NCI-H1930 (cell line): Measurements from ENCODE around the gene PPP2R3A.
"Not testable (repeated sequence)": the region's sequence is repeated elsewhere in the genome, so short reads cannot be mapped to it uniquely, and the experiment has no call there.

Experiments
- DNase-seq, 2 experiments: peaks; one replicate each; lab custom pipeline; 2025; lab: John Stamatoyannopoulos, UW

PPP2R3A gene

DNA sequence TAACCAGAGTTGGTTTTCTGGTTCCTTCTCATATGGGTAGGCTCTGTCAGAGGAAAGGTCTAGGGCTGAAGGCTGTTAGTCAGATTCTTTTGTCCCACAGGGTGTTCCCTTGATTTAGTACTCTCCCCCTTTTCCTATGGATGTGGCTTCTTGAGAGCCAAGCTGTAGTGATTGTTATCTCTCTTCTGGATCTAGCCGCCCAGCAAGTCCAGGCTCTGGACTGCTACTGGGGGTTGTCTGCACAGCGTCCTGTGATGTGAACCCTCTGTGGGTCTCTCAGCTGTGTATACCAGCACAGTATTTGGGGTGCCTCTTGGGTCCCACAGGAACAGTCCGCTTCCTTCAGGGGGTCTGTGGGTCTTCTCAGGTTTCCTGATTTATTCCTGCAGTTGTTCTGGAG, 70.8 kb downstream of the PPP2R3A start:
- DNase-seq, result no peak

DNA sequence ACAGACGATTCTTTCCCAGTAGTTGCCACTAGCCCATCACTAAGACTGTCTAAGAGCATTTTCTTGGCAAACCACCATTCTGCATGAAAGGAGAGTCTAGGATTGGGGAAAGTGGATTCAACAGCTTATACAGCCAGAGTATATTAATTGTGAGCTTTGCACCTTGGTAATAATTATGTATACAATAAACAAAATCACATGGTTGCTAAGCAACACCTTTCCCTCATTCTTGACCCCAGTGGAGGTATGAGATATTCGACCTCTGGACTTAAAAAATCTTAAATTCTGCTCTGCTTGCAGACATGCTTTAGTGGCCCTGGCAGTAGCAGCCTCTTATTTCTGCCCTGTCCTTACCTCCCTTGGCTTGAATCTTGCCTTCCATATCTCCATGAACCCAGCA, 73.1 kb downstream of the PPP2R3A start:
- no peak for DNase-seq

DNA sequence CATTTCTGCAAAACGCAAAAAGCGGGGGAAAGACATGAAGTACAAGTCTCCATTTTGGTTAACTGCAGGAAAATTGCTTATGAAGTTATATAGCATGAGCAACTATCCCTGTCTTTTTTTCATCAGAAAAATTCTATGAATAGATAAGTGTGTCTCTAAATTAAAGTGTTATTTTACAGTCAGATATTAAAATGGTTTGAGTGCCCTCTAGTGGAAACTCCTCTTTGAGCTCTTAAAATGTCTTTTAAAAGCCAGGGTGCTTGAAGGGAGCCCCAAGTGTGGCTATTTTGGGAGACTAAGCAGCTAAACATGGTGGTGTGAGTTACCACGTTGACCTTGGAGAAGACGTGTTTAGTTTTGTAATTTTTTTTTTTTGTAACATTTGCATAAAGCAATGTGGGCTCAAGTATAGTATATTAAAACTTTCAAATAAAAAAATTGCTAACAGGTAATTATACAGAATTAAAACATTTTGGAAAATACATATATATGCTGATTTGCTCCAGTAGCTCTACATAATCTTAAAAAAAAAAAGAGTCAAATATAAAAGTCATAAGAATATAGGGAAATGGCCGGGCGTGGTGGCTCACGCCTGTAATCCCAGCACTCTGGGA, 77.2 kb downstream of the PPP2R3A start:
- peak in 1 of 2 experiments; percentile 21 for DNase-seq

DNA sequence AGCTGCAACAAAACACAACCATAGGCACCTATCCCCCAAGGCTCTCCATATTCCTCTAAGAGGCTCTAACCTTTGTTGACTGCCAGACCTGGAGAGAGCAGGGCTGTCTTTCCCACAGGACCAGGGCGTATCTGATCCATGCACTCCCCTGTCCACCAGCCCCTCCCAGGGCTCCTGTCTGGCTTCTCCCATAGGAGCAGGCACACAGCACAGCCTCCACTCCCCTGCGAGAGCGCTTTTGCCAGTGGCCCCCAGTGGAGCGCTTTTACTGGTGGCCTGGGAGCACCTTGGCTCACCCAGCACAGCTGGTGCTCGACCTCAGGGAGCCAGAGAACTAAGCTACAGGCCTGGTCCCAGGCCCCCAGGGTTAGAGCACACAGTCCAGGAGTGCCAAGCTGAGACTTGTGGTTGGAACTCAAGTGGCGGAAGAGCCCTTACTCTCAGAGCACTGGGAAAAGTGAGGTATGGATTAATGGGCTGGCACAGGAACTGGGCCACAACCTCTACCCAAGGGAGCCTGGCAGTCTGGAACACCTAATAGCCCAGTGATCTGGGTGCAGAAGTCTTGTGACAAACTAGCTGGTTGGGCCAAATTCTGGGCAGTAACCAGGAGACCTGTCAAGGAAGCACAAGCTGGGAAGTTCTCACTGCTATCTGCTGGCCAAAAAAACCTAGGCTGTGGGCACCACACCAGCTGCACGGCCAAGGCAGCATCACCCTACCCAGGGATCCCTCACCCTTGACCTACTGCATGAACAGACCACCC, 79.6 kb downstream of the PPP2R3A start:
- DNase-seq, result no peak

DNA sequence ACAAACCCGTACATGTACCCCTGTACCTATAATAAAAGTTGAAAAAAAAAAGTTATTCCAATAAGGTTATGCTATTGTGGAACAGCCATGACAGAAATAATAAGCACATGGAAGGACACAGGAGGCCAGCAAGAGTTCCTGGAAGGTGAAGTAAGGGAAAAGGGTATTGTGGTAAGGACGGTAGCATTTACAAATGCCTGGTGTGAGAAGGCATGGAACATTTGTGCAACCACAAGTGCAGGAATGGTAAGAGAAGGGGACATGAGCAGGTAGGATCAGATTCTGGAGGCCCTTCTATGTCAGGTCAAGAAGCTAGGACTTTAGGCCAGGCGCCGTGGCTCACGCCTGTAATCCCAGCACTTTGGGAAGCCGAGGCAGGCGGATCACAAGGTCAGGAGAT, 82.5 kb downstream of the PPP2R3A start:
- DNase-seq, result no peak

DNA sequence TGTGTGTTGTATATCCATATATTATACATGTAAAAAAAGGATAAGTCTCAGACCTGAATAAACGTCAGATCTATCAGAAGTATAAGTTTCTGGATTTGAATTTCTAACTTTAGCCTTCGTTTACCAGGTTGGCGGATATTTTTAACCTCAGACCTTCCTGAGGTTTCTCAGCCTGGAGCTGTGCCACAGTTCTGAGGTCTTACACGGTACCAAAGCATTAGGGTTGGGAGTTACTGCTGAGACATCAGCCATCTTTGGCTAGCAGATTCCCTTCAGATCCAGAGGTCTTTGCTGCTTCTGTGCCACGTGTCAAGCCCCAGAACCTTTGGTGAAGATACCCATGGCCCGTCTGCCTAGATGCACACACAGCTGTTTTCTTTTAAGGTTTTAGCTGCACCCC, 84.7 kb downstream of the PPP2R3A start:
- no peak for DNase-seq

DNA sequence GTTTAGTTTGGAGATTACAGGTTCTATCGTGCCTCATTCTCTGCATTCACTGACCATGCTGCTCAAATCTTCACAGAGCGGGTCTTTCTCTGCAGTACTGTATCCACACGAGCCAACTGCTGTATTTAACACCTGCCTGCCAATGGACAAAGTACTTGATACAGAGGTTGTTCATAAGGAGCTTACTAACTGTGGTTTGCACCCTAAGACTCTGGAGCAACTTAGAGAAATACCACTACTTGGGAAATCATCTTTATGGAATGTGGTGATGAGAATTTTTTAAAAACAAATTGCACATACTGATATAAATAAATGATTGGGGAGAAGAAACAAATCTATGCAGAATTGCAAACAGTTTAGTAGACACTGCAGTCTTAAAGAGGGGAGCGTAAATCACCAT, 90.0 kb downstream of the PPP2R3A start:
- DNase-seq, result no peak

DNA sequence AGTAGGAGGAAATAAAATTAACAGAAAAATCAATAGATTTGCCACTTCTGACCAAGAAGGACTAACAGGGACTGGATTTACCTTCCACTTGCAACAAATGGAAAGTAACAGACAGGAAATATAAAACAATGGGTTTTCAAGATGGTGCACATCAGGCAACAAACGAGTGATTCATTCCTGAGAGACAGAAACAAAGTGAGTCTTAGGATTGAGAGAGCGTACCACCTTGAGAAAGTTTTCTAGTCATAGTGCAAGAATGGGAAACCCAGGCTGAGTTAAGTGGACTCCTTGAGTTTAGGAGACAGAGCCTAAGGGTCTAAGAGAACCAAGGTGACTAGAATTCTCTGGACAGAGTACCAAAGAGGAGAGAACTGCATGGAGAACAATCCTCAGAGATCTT, 101.7 kb downstream of the PPP2R3A start:
- no peak for DNase-seq

DNA sequence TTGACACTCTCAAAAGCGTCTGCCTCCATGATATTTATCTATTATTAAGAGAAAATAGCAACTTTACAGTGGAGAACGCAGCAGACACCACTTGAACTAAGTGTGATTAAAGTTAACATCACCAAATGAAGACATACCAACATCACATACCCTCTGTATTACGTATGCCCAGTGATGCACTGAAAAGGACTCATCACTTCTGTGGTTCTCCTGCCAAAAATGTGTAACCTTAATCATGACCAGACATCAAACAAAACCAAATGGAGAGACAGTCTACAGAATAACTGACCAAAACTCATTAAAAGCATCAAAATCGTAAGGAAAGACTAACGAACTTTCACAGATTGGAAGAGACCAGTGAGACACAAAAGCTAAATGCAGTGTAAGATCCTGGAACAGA, 103.2 kb downstream of the PPP2R3A start:
- DNase-seq, result no peak

DNA sequence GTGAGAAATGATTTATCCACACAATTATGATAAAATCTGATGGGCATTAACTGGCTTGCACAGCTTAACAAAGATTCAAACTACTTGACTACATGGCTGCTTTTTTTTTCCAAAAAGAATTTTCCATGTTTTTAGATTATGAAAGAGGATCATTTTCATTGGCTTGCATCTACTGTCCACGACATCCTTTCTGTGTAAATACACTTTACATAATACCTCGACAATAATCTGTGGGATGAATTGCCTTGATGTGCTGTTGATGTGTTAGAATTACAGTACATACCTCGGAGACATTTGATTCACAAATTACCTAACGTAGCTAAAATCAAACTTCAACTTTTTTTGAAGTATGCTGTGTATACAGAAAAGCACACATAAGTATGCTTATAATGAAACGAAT, 104.4 kb downstream of the PPP2R3A start:
- no peak for DNase-seq

DNA sequence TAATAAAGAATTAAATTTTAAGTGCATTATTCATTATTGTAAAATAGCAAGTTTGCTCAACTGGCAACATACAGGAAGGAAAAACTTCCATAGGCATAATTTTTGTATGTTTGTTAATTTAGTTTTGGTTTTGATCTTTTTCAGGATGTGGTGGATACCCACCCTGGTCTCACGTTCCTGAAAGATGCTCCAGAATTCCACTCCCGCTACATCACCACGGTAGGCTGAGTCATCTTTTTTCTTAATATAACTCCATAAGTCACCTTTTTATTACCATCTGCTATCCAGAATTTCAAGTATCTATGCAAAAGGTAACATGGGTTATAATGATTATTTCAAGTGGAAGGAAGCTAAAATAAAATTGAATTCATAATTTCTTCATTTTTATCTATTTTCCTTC, 104.8 kb downstream of the PPP2R3A start:
- DNase-seq, result no peak

DNA sequence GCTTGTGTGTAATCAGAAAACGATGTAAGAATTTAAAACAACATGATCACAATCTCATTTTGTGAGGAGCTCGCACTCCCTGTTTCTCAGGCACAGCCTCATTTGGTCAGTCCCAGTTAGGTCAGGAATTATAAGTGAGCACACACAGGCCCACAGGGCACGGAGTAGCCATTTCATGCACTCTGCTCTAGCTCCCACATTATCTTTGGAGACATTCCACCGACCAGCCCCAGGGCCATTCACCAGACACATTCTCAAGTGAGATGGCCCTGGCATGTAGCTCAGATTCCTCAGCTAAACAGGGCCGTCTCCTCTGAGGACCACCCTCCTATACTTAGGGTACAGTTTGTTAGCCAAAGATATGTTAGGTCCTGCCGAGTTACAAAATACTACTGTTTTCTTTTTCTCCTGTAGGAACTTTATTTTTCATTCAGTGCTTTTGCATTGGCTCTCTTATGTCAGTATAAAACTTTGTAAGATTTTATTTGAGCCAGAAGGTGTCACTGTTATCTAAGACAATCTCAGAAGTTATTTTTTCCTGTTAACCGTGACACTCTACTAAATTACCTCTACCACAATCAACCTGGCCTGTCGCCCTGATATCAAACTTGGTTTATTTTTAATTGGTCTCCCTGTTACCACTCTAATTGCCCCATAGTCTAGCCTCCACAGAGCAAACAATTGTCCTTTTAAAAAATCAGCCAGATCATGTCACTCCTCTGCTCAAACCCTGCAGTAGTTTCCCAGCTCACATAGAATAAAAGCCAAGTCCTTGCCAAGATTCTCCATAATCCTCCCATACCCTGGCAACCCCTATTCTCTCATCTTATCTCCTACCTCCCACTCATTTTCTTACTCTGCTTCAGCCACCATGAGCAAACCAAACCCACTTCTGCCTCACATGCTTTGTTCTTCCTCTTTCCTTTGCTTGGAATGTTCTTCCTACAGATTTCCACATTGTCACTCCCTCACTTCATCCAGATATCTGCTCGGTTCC, 105.7 kb downstream of the PPP2R3A start:
- no peak for DNase-seq

DNA sequence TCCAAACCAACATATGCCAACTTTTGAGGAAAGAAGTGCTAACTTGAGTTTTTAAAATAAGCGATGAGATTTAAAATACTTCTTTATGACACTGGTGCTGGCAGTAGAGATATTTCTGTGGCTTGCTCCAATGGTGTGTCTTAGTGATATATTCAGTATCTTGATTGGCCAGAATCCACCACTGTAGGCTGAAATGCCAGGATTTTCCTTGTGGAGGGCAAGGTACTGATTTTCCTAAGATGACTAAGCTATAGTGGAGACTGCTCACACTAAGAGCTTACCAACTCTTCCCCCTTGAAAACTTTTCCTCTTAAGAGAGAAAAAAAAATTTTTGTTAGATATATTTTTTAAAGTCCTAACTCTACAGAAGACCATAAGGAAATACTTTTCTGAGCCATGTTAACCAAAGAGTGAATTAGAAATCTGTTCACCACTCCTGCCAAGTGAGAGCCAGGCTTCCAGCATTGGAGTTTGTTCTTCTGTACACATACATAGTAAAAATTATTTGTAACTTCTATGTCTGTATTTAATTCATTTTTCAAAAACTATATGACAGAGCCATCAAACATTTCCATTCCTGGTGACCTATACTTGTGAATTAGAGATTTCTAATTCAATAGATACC, 109.1 kb downstream of the PPP2R3A start:
- DNase-seq, result no peak

DNA sequence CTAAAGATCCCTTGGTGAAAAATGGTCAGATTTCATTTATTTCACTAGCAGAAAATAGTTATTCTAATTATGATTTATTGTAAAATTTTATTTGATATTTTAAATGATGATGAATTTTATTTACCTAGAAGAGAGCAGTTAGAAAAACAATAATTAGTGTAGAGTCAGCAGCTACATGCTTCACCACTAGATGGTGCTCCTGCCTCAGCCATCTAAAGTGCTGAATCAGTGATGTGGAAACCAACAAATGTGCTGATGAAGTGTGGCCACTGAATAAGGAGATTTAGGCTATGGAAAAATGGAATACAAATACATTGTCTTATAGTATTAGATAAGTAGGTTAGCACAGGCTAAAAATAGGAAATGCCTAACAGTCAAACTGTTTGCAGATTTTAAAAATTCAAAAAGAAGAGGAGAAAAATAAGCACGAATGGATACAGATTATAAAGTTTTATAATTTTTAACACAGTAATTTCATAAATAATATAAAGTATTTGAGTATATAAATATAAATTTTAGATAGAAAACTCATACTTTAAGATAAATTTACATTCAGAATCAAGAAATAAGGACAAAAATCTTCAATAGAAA, 109.8 kb downstream of the PPP2R3A start:
- DNase-seq, result peak; percentile 52 to 64

DNA sequence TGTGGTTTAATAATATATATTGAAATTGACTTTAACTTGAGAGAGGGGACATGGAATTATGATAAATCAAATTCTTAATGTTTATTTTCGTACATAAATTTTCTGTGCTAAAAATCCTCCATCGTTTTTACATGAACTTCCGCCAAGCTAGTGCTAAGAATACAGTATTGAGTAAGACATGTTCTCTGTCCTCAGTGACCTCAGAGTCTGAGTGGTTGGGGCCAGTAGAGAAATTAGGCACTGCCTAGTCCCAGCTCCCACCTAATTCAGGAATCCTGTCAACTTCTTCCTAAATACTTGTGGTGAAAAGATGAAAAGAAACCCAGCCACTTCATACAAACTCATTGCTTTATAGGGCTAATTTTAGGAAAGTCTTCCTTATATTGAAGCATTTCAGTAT, 110.3 kb downstream of the PPP2R3A start:
- no peak for DNase-seq

DNA sequence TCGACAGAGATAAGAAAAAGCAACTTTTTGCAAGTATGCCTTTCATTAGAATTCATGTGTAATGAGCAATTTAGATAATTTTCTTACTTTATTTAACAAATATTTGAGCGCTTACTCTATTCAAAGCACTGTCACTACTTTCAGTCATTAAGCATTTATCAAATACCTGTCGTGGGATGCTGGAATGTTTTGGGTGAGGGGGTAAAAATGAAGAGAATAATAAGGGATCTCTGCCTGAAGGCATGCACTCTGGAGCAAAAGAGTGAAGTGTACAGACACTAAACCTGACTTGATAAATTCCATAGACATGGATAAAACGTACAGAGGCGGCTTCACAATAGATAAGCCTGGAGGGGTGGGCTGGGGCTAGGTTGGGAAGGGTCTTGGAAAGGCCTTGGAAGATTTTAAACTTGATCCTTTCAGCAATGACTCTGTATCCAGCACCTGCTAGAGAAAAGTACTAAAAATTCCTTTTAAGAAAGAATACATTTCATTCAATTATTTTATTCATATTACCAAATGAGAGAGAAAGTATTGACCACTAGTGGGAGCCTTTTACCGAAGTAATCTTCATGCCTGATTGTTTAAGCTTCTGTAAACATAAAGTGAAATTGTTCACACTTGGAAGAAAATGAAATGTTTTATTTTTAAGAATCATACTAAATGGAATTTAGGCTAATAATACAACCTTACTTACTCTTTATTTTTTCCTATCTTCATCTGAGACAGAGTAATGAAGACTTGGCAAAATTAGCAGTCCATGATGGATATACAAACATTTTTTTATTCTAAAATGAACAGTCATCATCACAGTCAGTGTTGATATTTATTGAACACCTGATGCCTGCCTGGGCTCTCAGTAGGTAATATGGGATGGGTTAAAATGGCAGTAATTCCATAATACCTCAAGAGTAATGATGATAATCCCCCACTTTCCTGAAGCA, 113.2 kb downstream of the PPP2R3A start:
- peak in 1 of 2 experiments; percentile 8 for DNase-seq

DNA sequence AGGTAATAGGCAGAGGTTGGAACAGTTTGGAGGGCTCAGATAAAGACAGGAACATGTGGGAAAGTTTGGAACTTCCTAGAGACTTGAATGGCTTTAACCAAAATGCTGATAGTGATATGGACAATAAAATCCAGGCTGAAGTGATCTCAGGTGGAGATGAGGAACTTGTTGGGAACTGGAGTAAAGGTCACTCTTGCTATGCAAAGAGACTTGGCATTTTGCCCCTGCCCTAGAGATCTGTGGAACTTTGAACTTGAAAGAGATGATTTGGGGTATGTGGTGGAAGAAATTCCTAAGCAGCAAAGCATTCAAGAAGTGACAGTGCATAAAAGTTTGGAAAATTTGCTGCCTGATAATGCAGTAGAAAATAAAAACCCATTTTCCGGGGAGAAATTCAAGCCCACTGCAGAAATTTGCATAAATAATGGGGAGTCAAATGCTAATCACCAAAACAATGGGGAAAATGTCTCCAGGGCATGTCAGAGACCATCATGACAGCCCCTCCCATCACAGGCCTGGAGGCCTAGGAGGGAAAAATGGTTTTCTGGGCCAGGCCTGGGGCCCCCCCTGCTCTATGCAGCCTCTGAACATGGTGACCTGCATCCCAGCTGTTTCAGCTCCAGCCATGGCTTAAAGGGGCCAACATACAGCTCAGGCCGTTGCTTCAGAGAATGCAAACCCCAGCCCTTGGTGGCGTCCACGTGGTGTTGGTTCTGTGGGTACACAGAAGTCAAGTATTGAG, 118.3 kb downstream of the PPP2R3A start:
- DNase-seq, result not testable (repeated sequence)

DNA sequence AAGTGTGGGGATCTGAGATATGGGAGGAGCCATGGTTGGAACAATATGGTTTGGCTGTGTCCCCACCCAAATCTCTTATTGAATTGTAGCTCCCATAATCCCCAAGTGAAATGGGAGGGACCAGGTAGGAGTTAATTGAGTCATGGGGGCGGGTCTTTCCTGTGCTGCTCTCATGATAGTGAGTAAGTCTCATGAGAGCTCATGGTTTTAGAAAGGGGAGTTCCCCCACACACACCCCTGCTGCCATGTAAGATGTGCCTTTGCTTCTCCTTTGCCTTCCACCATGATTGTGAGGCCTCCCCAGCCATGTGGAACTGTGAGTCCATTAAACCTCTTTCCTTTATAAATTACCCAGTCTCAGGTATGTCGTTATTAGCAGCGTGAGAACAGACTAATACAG, 119.5 kb downstream of the PPP2R3A start:
- DNase-seq, result not testable (repeated sequence)

DNA sequence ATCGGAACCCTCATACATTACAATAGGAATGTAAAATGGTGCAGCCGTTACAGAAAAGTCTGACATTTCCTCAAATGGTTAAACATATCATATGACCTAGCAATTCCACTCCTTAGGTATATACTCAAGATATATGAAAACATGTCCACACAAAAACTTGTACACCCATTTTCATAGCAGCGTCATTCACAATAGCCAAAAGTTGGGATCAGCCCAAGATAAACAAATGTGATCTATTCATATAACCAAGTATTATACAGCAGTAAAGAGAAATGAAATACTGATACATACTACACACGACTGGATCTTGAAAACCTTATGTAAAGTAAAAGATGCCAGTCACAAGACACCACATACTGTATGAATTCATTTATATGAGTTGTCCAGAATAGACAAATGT, 128.2 kb downstream of the PPP2R3A start:
- DNase-seq, result no peak

DNA sequence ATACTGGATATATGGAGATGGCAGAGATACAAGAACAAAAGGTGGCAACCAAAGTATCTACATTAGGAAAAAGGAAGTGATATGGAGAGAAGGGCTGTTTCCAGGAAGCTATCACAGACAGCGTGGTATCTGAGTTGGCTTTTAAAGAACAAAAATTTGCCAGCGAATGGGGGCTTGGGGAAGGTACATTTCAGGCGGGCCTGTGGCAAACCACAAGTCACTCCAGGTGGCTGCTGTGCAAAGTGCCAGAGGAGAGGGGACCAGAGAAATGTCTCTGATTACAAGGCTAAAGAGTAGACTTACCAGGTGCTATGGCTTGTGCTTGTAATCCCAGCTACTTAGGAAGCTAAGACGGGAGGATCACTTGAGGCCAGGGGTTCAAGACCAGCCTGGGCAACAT, 139.5 kb downstream of the PPP2R3A start:
- no peak for DNase-seq
